ENCODE data around the gene TPSD1.

GRCh38 chr16:1262210-1262845, 6.5 kb downstream of the TPSD1 start:
- TF ChIP-seq RAD21 (IDR thresholded peaks at IDR 0.05; ENCODE audit: low read depth) (no peak), REST (IDR thresholded peaks at IDR 0.05; ENCODE audit: low read depth) (no peak), FOXM1 (IDR thresholded peaks at IDR 0.05; ENCODE audit: borderline replicate concordance, low read depth) (no peak)
